Non-pigmented ciliary epithelial cell (primary cell): ENCODE data around the gene SELPLG.
"Not testable (repeated sequence)": the region's sequence is repeated elsewhere in the genome, so short reads cannot be mapped to it uniquely, and the experiment has no call there.

ENCODE experiments used
- DNase-seq: peaks from one replicate; pipeline ENCODE4 v3.0.0-alpha.2; 2010; ENCODE audit warnings: low read depth

SELPLG gene

GRCh38 chr12:108618953-108619274 lies 14.8 kb downstream of the SELPLG start:
- DNase-seq: not testable (repeated sequence)

DNA sequence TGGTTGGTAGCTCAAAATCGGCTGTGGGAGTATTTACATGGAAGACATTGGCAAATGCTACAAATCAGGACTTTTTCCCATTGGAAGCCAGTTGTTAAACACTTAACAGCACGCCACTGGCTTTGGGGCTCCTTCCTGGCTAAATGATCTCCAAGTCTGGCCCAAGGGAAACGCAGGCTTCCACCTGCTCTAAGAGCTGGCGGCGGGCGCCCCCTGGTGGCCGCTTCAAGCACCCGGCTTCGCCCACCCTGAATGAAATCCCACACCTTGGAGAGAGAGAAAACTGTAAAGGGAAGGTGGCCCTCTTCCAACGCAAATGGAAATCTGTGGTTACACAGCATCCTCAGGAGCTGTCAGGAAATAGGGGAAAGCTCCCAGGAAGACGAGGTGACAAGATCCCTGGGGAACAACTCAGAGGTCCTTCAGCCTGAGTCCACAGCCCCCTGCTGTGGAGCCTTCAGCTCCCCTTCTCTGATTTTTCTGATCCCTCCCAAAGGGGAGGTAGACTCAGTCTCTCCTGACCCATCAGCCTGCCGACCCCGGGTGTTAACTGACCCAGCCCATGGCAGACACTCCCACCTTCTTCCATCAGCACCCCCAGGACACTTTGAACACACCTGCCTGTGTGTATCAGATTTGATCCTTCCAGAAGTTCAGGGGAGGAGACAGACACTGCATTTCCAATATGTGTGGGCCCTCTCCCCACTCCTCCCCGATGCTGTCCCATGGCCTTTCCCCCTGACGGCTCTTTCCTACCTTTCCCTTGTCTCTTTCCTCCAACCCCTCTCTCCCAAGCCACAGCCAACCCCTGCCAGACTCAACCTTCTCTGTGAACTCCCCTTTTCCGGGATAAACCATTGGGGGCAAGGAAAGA lies 15.4 kb downstream of the SELPLG start:
- DNase-seq: no peak

DNA sequence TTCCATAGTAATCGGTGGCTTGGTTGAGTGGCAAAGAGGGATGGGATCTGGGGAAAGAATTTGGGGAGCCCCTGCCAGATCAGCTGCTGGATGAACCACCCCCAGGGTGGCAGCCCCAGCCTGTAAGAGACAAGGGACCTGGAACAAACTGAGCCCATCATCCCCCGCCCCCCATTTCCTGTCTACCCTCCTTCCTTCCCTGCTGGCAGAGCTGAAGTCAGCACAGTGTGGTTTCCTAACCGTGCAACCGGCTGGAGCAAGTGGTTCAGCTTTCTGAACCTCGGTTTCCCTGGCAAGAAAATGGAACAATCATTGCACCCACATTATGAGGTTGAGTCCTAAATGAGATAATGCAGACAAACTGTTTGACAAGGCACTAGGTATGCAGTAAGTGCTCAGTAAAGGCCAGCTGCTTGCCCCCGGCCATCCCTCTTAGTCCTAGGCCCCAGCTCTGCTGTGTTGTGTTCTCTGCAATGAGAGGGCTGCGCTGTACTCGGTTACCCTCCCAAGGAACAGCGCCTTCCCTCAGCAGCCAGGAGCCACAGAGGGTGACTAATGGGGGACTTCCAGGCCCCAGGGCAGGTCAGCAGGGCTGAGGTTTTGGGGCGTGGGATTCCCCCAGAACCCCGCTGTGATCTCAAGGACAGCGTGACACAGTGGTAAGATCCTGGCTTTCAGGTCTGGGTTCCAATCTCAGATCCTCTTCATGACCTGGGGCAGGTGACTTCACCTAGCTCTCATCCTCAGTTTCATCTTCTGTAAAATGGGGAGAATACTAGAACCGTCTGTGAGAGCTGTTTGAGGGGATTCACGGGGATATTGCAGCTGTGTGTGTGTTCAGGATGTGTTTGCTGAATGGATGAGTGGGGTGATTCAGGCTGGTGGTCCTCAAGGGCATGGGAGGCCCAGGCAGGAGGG lies 16.5 kb downstream of the SELPLG start:
- no peak for DNase-seq

GRCh38 chr12:108616359-108616758 lies 17.3 kb downstream of the SELPLG start:
- no peak for DNase-seq

DNA sequence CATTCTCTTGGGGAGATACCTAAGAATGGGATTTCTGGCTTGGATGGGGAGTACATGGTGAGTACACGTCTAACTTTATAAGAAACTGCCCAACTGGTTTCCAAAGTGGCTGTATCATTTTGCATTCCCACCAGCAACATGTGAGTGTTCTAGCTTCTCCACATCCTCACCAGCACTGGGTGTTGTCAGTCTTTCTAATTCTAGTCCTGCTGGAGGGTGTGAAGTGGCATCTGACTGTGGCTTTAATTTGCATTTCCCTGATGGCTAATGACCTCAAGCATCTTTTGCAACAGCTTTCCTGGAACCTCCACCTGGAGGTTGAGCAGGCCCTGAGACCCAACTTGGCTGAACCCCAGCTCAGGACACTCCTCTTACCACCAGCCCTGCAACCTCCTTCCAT lies 17.8 kb downstream of the SELPLG start:
- no peak for DNase-seq

- DNase-seq: no peak
Measured at GRCh38 chr12:108614639-108615038, 19.1 kb downstream of the SELPLG start.

GRCh38 chr12:108614041-108614440 lies 19.7 kb downstream of the SELPLG start:
- DNase-seq: no peak

DNA sequence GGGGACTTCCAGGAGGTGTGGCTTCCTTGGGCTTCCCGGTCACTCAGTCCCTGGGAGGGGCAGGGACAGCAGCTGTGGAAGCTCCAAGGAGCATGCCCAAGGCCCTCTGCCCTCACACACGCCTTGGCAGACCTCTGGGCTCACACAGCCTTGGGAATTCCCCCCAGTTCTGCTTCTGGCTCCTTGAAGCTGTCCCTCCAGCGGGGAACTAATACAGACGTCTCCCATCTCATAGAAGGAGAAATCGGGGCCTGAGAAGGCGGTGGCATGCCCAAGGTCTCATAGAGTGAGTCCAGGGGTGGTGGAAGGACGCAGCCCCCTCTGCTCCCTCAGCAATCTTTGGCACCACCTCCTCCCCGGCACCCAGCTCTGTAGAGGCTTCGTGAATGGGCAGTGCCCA lies 20.1 kb downstream of the SELPLG start:
- no peak for DNase-seq

DNA sequence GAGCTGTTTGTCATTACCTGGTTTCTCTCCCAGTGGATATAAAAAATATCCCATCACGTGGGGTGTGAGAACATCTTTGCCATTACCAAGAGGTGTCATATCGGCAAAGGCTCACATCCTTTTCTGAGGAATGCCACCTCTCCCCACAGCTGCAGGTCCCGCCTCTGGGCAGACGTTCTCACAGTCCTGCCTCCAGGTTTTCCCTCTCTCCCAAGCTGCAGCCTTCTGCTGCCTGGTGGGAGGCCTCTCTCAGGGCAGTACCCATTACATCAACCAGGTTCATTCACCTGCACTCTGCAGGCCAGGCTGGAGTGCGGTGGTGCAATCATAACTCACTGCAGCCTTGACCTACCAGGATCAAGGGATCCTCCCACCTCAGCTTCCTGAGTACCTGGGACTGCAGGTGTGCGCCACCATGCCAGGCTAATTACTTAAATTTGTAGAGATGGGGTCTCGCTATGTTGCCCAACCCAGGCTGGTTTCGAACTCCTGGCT lies 20.9 kb downstream of the SELPLG start:
- DNase-seq: no peak

DNA sequence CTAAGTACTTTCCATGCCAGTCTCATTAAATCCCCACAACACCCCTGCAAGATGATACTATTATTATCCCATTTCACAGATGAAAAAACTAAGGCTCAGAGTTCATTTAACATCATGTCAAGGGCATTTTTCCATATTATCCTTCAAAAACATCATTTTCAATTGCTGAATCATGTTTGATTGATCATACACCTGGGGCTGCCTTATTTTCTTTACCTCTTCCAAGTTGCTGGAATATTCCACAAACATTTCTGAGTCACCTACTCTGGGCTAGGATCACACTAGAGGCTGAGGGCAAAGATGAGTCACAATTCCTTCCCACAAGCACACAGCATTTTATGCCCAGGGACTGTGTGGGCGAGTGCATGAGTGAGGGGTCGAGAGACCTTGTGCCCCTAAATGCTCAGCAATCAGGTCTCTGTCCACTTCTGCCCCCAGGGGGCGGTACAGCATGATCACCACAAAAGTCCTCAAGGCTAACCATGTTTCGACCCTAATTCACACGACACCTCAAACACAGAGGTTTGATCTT lies 21.7 kb downstream of the SELPLG start:
- peak; percentile 56 for DNase-seq

DNA sequence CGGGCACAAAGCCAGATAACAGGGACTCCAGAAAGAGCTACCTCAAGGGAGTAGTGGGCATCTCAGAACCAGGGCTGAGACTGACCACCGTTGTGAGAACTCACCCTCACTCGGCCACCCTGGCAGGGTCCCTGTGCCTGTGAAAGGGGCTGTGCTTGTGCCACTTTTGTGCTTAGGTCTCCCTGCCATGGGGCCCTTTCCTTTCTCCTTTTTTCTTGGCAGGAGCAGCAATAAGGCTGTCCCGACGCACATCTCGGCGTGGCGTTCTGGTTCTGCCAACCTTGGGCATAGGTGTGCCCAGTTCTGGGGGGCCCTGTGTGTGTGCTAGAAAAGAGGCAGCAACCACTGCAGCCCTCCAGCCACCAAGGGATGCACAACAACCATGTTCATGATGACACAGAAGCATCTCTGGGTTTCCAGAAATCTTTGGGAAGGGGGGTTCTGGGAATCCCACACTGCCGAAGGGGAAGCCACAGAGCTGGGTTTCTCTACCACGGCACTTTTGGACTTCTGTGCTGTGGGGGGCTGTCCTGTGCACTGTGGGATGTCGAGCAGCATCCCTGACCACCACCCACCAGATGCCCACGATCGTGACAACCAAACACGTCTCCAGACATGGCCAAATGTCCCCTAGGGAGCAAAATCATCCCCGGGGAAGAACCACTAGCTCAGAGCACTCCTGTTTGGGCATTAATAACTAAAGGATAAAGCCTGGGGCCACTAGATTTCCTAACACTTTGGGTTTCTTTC lies 22.7 kb downstream of the SELPLG start:
- DNase-seq: no peak

DNA sequence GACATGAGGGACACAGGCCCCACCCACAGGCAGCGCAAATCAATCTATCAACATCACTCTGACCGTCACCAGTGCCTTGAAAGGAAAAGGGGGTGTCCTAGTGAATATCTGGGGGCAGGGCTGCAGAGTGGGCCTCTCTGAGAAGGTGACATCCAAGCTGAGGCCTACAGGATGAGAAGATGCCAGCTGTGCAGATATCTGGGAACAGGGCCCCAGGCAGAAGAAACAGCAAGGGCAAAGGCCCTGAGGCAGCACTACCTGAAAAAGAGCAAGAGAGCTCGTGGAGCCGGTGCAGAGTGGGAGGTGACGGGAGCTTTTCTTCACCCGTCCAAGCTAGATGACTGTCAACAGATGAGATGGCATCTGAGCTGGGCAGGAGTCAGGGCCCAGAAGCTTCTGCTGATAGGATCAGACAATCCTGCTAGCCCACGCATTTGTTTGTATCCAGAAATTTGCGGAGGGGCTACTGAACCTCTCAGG lies 23.3 kb downstream of the SELPLG start:
- no peak for DNase-seq

DNA sequence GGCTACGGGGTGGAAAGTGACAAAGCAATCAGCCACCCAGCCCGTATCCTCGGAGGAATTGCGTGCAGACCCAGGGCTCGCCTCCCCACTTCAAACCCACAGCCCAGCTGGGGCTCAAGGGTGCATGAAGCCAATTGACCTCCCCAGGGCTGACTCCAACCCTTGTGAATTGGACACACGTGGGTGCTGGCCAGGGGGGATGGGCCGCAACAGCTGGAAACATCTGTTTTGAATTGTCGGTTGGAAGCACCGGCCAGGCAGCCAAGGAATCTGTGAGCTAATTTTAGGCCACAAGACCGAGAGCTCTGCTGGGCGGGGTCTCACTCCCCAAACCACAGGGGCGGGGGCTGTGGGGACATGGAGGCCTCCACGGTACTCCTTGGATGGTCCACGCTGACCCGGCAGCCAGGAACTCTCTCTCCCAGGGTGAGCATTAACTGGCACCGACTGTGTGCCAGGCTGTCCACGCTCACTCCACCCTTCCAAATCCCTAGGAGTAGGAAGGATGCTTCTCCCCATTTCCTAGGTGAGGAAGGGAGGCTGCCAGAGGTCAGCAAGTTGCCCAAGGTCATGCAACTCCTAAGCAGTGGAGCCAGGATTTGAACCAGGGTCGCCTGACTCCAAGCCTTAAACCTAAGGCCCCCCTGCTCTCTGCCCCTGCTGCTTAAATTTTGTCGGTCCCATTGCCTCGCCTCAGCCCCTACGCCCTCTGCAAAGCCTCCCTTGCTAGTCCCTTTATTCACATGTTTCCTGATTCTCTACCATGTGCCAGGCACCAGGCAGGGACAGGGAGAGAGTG lies 24.0 kb downstream of the SELPLG start:
- DNase-seq: no peak

DNA sequence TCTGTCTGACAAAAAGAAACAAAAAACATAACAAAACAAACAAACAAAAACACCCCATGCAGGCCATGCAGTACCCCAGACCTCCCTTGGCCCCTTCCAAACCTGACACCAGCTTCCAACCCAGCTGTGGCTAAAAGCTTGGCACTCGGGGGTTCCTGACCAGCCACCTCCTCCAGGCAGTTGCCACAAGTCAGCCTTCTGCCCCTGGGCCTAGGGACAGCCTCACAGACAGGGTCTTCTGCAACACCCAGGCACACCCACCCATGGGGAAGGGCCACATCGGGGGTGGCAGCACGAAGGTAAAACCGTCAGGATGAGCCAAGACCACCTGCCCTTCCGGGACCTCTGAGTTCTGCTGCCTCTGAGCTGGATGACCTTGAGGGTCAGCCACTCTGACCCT lies 25.1 kb downstream of the SELPLG start:
- DNase-seq: no peak

DNA sequence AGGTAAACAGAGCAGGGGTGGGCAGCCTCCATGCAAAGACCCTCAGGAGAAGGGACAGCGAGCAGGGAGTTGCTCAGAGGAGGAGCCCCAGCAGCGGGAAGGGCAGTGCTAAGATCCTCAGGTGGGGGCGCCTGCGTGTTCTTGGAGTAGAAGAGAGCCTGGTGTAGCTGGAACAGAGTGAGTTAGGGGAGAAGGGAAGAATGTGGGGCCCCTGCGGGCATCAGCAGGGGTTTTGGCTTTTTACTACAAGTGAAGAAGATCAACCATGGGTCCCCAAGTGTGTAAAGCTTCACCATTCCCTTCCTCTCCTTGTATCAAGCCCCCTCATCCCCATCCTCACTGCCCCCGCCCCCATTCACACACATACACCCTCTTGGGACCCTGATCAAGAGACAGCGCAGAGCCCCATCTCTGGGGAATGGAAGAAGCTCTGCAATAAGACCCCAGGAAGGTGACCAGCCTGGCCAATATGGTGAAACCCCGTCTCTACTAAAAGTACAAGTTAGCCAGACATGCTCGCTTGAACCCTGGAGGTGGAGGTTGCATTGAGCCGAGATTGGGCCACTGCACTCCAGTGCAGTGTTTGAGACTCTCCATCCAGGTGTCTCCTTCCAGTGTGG lies 25.6 kb downstream of the SELPLG start:
- no peak for DNase-seq

GRCh38 chr12:108606492-108606891 lies 27.2 kb downstream of the SELPLG start:
- DNase-seq: no peak

GRCh38 chr12:108605690-108606406 lies 27.8 kb downstream of the SELPLG start:
- DNase-seq: no peak

- DNase-seq: no peak
Measured at GRCh38 chr12:108605000-108605689, 28.5 kb downstream of the SELPLG start.
